Stomach smooth muscle (tissue), 2 donors: Measurements from ENCODE around the gene CYP2A13.
"Not testable (repeated sequence)": the region's sequence is repeated elsewhere in the genome, so short reads cannot be mapped to it uniquely, and the experiment has no call there.

Experiments
- H3K27ac ChIP-seq: one replicate; pipeline ENCODE4 v1.7.0; 2013; ENCODE audit warnings: mild to moderate bottlenecking, low read length, inconsistent platforms
- H3K27me3 ChIP-seq, 2 donors: one replicate each; pipeline ENCODE4 v1.7.0; 2013; ENCODE audit warnings: low read length in 2 of 2; ENCODE audit not compliant: insufficient read depth in 2 of 2, control insufficient read depth in 1 of 2
- H3K36me3 ChIP-seq, 2 donors: one replicate each; pipeline ENCODE4 v1.7.0; 2013; ENCODE audit warnings: low read length in 2 of 2; ENCODE audit not compliant: control insufficient read depth in 2 of 2, insufficient read depth in 2 of 2
- H3K4me1 ChIP-seq: one replicate; pipeline ENCODE4 v1.7.0; 2013; ENCODE audit warnings: low read length; ENCODE audit not compliant: control insufficient read depth, insufficient read depth
- H3K4me3 ChIP-seq, 2 donors: one replicate each; pipeline ENCODE4 v1.7.0; 2013; ENCODE audit warnings: low read length in 2 of 2
- H3K9ac ChIP-seq, 2 donors: one replicate each; pipeline ENCODE4 v1.7.0; 2013; ENCODE audit warnings: low read length in 2 of 2, mild to moderate bottlenecking in 1 of 2
- H3K9me3 ChIP-seq, 2 donors: one replicate each; pipeline ENCODE4 v1.7.0; 2013; ENCODE audit warnings: low read length in 2 of 2; ENCODE audit not compliant: control insufficient read depth in 2 of 2
- donor health status: healthy.
- donor health status: Pancreatic carcinoma.

CYP2A13 gene

DNA sequence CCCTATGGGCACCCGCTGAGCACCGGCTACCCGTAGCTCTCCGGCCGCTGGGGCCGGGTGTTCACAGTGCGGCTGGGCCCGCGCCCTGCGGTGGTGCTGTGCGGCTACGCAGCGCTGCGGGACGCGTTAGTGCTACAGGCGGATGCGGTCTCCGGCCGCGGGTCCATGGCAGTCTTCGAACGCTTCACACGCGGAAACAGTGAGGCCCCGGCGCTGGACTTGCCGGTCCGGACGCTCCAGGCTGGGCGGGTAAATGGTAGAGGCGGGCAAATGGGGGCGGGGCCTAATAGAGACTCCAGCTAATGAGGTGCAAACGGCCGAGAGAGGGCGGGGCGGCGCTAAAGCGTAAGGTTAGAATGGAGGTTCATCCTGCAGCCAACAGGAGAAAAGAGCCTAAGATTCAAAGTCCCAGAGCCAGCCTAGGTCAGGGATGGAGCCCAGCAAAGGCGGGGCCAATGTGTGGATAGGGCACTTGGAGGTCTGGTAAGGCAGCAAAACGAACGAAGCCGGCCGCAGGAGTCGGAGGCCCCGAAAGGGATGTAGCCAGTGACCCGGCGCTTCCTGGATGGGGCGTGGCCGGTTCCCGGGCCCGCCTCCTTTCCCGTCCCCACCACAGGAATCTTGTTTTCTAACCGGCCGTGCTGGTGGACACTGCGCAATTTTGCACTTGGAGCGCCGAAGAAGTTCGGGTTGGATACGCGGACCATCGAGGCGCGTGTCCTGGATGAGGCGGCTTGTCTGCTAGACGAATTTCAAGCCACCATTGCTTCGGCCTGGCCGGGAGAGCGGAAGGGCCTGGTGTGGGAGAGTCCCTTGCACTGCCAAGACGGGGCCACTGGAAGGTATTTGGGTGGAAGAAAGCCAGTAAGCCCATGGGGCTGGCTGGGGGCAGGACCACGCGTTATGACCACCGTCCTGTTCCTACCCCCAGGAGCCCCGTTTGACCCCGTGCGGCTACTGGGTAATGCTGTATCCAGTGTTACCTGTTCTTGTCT, 47.4 kb downstream of the CYP2A13 start:
- not testable (repeated sequence) for H3K27ac ChIP-seq, H3K36me3 ChIP-seq, H3K9ac ChIP-seq, H3K27me3 ChIP-seq, H3K4me1 ChIP-seq, H3K9me3 ChIP-seq
- peak overlapping the region; percentile 55 to 67 for H3K4me3 ChIP-seq

DNA sequence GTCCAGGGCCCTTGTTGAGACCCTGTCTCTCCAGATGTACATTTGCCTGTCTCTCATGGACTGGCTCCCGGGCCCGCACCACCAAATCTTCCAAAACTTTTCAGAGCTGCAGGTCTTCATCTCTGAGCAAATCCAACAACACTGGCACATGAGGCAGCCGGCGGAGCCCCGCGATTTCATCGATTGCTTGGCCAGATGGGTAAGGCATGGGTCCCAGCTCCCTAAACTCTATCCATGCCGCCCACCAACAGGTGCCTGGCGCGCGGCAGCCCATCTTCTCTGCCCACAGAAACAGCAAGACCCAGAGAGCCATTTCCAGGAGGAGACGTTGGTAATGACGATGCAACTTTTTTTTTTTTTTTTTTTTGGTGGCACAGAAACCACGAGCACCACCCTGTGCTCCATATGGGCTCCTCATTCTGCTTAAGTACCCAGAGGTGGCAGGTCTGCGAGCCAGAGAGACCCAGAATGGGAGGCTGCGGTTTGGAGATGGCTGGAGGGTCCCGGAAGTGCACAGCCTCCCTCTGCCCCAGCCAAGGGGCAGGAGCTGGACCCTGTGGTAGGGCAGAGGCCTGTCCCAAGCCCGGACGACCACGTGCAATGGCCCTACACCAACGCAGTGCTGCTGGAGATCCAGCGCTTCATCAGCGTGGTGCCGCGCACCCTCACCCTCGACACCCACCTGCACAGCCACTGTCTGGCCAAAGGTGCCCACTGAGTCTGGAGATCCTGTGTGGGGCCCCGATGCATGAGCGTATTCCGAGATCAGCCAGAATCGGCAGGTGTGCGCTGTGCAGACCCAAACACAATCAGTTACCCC, 48.6 kb downstream of the CYP2A13 start:
- H3K27ac ChIP-seq, result no peak overlapping the region
- H3K9me3 ChIP-seq, result no peaks in the 10 kb centered on the region
- no peak overlapping the region for H3K9ac ChIP-seq
- no peaks in the 10 kb centered on the region for H3K27me3 ChIP-seq
- no peaks in the 10 kb centered on the region for H3K36me3 ChIP-seq
- no peak overlapping the region for H3K4me3 ChIP-seq
- H3K4me1 ChIP-seq, result no peaks in the 10 kb centered on the region

DNA sequence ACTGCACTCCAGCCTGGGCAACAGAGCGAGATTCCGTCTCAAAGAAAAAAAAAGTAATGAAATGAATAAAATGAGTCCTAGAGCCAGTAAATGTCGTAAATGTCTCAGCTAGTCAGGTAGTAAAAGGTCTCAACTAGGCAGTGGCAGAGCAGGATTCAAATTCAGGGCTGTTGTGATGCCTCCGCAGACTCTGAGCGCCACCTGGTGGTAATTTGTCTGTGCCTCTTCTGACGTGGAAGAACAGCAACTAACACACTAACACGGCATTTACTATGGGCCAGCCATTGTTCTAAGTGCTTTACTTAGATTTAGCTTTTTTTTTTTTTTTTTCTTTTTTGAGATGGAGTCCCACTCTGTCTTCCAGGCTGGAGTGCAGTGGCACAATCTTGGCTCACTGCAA, 56.2 kb downstream of the CYP2A13 start:
- Histone ChIP-seq H3K4me3 (no peak overlapping the region), H3K27me3 (peaks cover 0 to 3% of the 10 kb centered on the region in 2 donors), H3K9me3 (no peaks in the 10 kb centered on the region), H3K27ac (no peak overlapping the region), H3K36me3 (no peaks in the 10 kb centered on the region), H3K4me1 (no peaks in the 10 kb centered on the region), H3K9ac (no peak overlapping the region)
